Testis (tissue), 3 donors: ENCODE measurements around the gene SLC38A1. TPM values are rescaled to one million over a fixed set of nuclear protein-coding genes. Genes with fewer than 3 reads are reported as not detected.

Source experiments
- DNase-seq: peaks from one replicate; pipeline ENCODE4 v3.0.0-alpha.2; 2019
- H3K27ac ChIP-seq, 2 donors: fragments of 200-600 bp; sonication (generic); one replicate each; pipeline ENCODE4 v1.5.1; 2019
- H3K27me3 ChIP-seq: fragments of 200-600 bp; sonication (generic); one replicate; pipeline ENCODE4 v1.5.1; 2019
- H3K36me3 ChIP-seq: fragments of 200-600 bp; sonication (generic); one replicate; pipeline ENCODE4 v1.5.1; 2017; ENCODE audit warnings: low read depth; ENCODE audit errors: missing control alignments
- H3K4me1 ChIP-seq: fragments of 200-600 bp; sonication (generic); one replicate; pipeline ENCODE4 v1.5.1; 2019
- H3K4me3 ChIP-seq, 2 donors: fragments of 200-600 bp; sonication (generic); one replicate each; pipeline ENCODE4 v1.5.1; 2017 to 2019
- H3K9me3 ChIP-seq: fragments of 200-600 bp; sonication (generic); one replicate; pipeline ENCODE4 v1.5.1; 2017
- CTCF ChIP-seq, 3 experiments: fragments of 450-650 bp in 2 of 3; fragments of 200-600 bp in 1 of 3; sonication (generic) in 1 of 3; IDR thresholded peaks; one replicate each; pipeline ENCODE4 v1.5.1; 2016 to 2019; ENCODE audit warnings: antibody characterized with exemption in 3 of 3, mild to moderate bottlenecking in 2 of 3, moderate library complexity in 1 of 3
- POLR2A ChIP-seq: fragments of 450-650 bp; IDR thresholded peaks from one replicate; pipeline ENCODE4 v1.6.1; 2017; ENCODE audit warnings: antibody characterized with exemption, mild to moderate bottlenecking, moderate library complexity
- WGBS, 2 donors: methylation state at CpG; one replicate each; pipeline ENCODE4 v1.1.5; 2018; 5-methylcytosine and 5-hydroxymethylcytosine counted together
- intact Hi-C: fragments of 100-400 bp; cut with DNase I; formaldehyde crosslinking; loops from one replicate; pipeline ENCODE4 v1.15.1; 2023; ENCODE audit warnings: low total_unique reads
- polyA plus RNA-seq: library from polyadenylated mRNA; stranded (reverse); fragments of 350-450 nt; fragmentation: Illumina TruSeq; extraction: RNeasy Lipid Tissue Mini Kit (QIAGEN cat#74804); gene quantifications from one replicate; pipeline ENCODE4 v1.2.3, GENCODE V29; 2014; ENCODE audit warnings: low read depth, low replicate concordance; ENCODE audit not compliant: insufficient read depth
- total RNA-seq, 2 donors: library from RNA; depleted of rRNA; stranded (reverse); fragments of >200 nt; gene quantifications; one replicate each; pipeline ENCODE4 v1.2.3, GENCODE V29; 2016

SLC38A1 gene
- total and polyA plus RNA-seq, 3 donors from 2014 or later = 1.6 to 8.7 (median 4.0) TPM

DNA sequence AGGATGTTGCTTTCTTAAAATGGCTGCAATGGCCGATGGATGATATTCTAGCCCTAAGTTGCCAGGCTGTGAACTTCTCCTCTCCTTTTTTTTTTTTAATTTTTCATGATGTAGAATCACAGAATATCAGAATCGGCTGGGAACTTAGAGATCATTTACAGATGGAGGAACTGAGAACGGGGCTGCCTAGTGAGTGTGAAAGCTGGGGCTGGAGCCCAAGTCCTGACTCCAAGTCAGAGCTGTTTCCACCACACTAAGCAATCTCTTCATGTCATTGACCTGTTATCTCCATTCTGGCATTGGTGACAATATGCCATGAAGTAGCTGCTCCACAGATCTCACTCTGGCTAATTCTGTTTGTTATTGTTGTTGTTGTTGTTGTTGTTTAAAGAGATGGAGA is 121.7 kb downstream of the SLC38A1 start:
- WGBS, 2 donors = 77 to 87% methylated on average over 3 of the region's 3 CpGs
- TF ChIP-seq POLR2A (no peak), CTCF (IDR thresholded peaks at IDR 0.05) (no peak)
- Histone ChIP-seq H3K27me3 (no peaks in the 10 kb centered on the region), H3K27ac (no peak overlapping the region), H3K4me1 (no peaks in the 10 kb centered on the region), H3K36me3 (no peaks in the 10 kb centered on the region), H3K9me3 (no peaks in the 10 kb centered on the region), H3K4me3 (no peak overlapping the region)
- intact Hi-C loops = no loop called here
- no peak for DNase-seq

GRCh38 chr12:46145881-46146280 is 123.0 kb downstream of the SLC38A1 start:
- intact Hi-C loops = no loop called here
- no peaks in the 10 kb centered on the region for H3K27me3 ChIP-seq

DNA sequence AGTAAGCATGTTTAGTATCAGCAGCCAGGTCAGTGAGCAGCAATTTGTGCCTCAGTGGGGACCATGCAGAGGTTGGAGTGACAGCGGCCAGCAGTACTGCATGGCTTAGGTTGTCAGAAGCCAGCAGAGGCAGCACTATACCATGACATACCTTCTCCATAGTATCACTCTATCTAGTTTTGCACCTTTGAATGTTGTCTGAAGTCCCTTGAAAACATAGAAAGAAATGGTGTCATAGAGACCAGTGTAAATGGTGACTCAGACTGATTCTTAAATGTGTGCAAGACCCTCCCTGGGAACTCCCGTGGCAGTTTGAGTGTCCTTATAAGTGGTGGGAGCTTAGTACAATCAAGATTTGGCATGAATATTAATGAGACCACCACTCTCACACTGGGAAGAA is 124.4 kb downstream of the SLC38A1 start:
- intact Hi-C loops = no loop called here
- H3K27me3 ChIP-seq = no peaks in the 10 kb centered on the region
- no peak for DNase-seq
- no peaks in the 10 kb centered on the region for H3K36me3 ChIP-seq
- no peaks in the 10 kb centered on the region for H3K4me1 ChIP-seq
- H3K9me3 ChIP-seq = no peaks in the 10 kb centered on the region
- H3K27ac ChIP-seq = no peak overlapping the region
- 94 to 95% methylated on average over 2 of the region's 2 CpGs for WGBS, 2 donors
- TF ChIP-seq POLR2A = no peak
- no peak for TF ChIP-seq CTCF (IDR thresholded peaks at IDR 0.05)
- no peak overlapping the region for H3K4me3 ChIP-seq

More at GRCh38 chr12:46145881-46146280, 123.0 kb downstream of the SLC38A1 start:
- DNase-seq = no peak
- H3K27ac ChIP-seq = no peak overlapping the region
- H3K9me3 ChIP-seq = no peaks in the 10 kb centered on the region
- no peak overlapping the region for H3K4me3 ChIP-seq
- H3K4me1 ChIP-seq = no peaks in the 10 kb centered on the region
- WGBS, 2 donors = 92 to 96% methylated on average over 5 of the region's 5 CpGs
- no peak for TF ChIP-seq CTCF (IDR thresholded peaks at IDR 0.05)
- TF ChIP-seq POLR2A = no peak
- H3K36me3 ChIP-seq = no peaks in the 10 kb centered on the region

GRCh38 chr12:46136249-46136648 is 132.6 kb downstream of the SLC38A1 start:
- WGBS, 2 donors = 77 to 79% methylated on average over 2 of the region's 2 CpGs
- intact Hi-C loops = no loop called here
- no peak overlapping the region for H3K4me3 ChIP-seq

More at GRCh38 chr12:46136249-46136648, 132.6 kb downstream of the SLC38A1 start:
- no peak for TF ChIP-seq POLR2A
- TF ChIP-seq CTCF (IDR thresholded peaks at IDR 0.05) = no peak
- Histone ChIP-seq H3K4me1 (no peaks in the 10 kb centered on the region), H3K27ac (no peak overlapping the region), H3K36me3 (no peaks in the 10 kb centered on the region), H3K27me3 (no peaks in the 10 kb centered on the region), H3K9me3 (no peaks in the 10 kb centered on the region)
- no peak for DNase-seq
